NCI-H1048 (cell line): ENCODE data around the gene ST6GALNAC3.

Experiments used
- DNase-seq: peaks from one replicate; lab custom pipeline; 2025; lab: John Stamatoyannopoulos, UW

ST6GALNAC3 gene

GRCh38 chr1:76252431-76252830 is 177.9 kb downstream of the ST6GALNAC3 start:
- no peak for DNase-seq

- no peak for DNase-seq
These were observed 179.8 kb downstream of the ST6GALNAC3 start for GRCh38 chr1:76254104-76255030.

GRCh38 chr1:76256289-76257223 is 182.0 kb downstream of the ST6GALNAC3 start:
- DNase-seq = no peak

- DNase-seq = no peak
These were observed 183.3 kb downstream of the ST6GALNAC3 start for GRCh38 chr1:76257823-76258222.

GRCh38 chr1:76259270-76259669 is 184.7 kb downstream of the ST6GALNAC3 start:
- no peak for DNase-seq

GRCh38 chr1:76260279-76260678 is 185.7 kb downstream of the ST6GALNAC3 start:
- no peak for DNase-seq

- DNase-seq = no peak
These were observed 188.1 kb downstream of the ST6GALNAC3 start for GRCh38 chr1:76262601-76263000.

- no peak for DNase-seq
These were observed 190.1 kb downstream of the ST6GALNAC3 start for GRCh38 chr1:76264642-76265041.

GRCh38 chr1:76266762-76267161 is 192.2 kb downstream of the ST6GALNAC3 start:
- no peak for DNase-seq

- no peak for DNase-seq
These were observed 193.1 kb downstream of the ST6GALNAC3 start for GRCh38 chr1:76267631-76268030.

- no peak for DNase-seq
These were observed 193.8 kb downstream of the ST6GALNAC3 start for GRCh38 chr1:76268341-76268740.

GRCh38 chr1:76269155-76269554 is 194.6 kb downstream of the ST6GALNAC3 start:
- no peak for DNase-seq

GRCh38 chr1:76274302-76274701 is 199.8 kb downstream of the ST6GALNAC3 start:
- DNase-seq = no peak

- DNase-seq = no peak
These were observed 200.2 kb downstream of the ST6GALNAC3 start for GRCh38 chr1:76274718-76275117.

- no peak for DNase-seq
These were observed 204.2 kb downstream of the ST6GALNAC3 start for GRCh38 chr1:76278711-76279100.

- no peak for DNase-seq
These were observed 204.7 kb downstream of the ST6GALNAC3 start for GRCh38 chr1:76279101-76279748.

GRCh38 chr1:76281306-76281705 is 206.8 kb downstream of the ST6GALNAC3 start:
- DNase-seq = no peak

- DNase-seq = no peak
These were observed 210.3 kb downstream of the ST6GALNAC3 start for GRCh38 chr1:76284842-76285241.

- no peak for DNase-seq
These were observed 211.1 kb downstream of the ST6GALNAC3 start for GRCh38 chr1:76285578-76286135.

GRCh38 chr1:76287917-76288316 is 213.4 kb downstream of the ST6GALNAC3 start:
- no peak for DNase-seq

GRCh38 chr1:76288758-76289483 is 214.4 kb downstream of the ST6GALNAC3 start:
- no peak for DNase-seq
